SU-DHL-6 (cell line): ENCODE measurements around the gene VEZT.

Source experiments
- H2AFZ ChIP-seq: fragments of 200-600 bp; sonication (generic); 2 replicates; pipeline ENCODE4 v1.6.1; 2014; ENCODE audit warnings: low read depth, mild to moderate bottlenecking, moderate library complexity, mixed read lengths, antibody characterized with exemption, low read length; ENCODE audit not compliant: severe bottlenecking
- H3F3A ChIP-seq: fragments of 200-600 bp; shearing (Covaris generic); 2 replicates; pipeline ENCODE4 v1.6.0; 2016; ENCODE audit warnings: antibody characterized with exemption, mild to moderate bottlenecking; ENCODE audit not compliant: insufficient read depth
- H3K27ac ChIP-seq: fragments of 200-600 bp; sonication (generic); 2 replicates; pipeline ENCODE4 v1.5.1; 2016; ENCODE audit warnings: low read depth, mild to moderate bottlenecking, low read length, moderate library complexity, mixed read lengths
- H3K27me3 ChIP-seq: fragments of 200-600 bp; sonication (generic), shearing (Covaris generic); 2 replicates; pipeline ENCODE4 v1.6.0; 2014; ENCODE audit warnings: mild to moderate bottlenecking, low read length
- H3K36me3 ChIP-seq: fragments of 200-600 bp; sonication (generic); 2 replicates; pipeline ENCODE4 v1.6.1; 2014; ENCODE audit warnings: mild to moderate bottlenecking, low read length, mixed read lengths
- H3K4me2 ChIP-seq: fragments of 300-600, 200-600 bp; shearing (Covaris generic), sonication (generic); 2 replicates; pipeline ENCODE4 v1.6.0; 2014; ENCODE audit warnings: low read length, low read depth, mild to moderate bottlenecking; ENCODE audit not compliant: poor library complexity, severe bottlenecking
- H3K4me3 ChIP-seq: fragments of 200-600 bp; sonication (generic); 2 replicates; pipeline ENCODE4 v1.5.1; 2014; ENCODE audit warnings: antibody characterized with exemption, low read length, mild to moderate bottlenecking, mixed read lengths; ENCODE audit not compliant: insufficient read depth, poor library complexity, severe bottlenecking
- H3K79me2 ChIP-seq: fragments of 200-600 bp; sonication (generic); 2 replicates; pipeline ENCODE4 v1.6.1; 2014; ENCODE audit warnings: mild to moderate bottlenecking, low read length, moderate library complexity; ENCODE audit not compliant: insufficient read depth
- H3K9ac ChIP-seq: fragments of 200-600 bp; sonication (generic); 2 replicates; pipeline ENCODE4 v1.7.0; 2014; ENCODE audit warnings: mild to moderate bottlenecking, low read length
- H3K9me2 ChIP-seq: fragments of 200-600 bp; sonication (generic); replicated peaks from 2 replicates; pipeline ENCODE4 v1.6.1; 2014; ENCODE audit warnings: low read length; ENCODE audit not compliant: insufficient read depth
- H3K9me3 ChIP-seq: fragments of 200-600 bp; sonication (generic); 2 replicates; pipeline ENCODE4 v1.6.1; 2014; ENCODE audit warnings: low read length, mixed read lengths; ENCODE audit not compliant: insufficient read depth
- H4K20me1 ChIP-seq: fragments of 200-600 bp; sonication (generic); 2 replicates; pipeline ENCODE4 v1.6.1; 2014; ENCODE audit warnings: low read depth, mild to moderate bottlenecking, antibody characterized with exemption, low read length, moderate library complexity, mixed read lengths
- CTCF ChIP-seq: fragments of 200-600 bp; sonication (generic); IDR thresholded peaks from one replicate; pipeline ENCODE4 v1.5.1; 2017; ENCODE audit warnings: antibody characterized with exemption, mild to moderate bottlenecking, low read length, moderate library complexity; ENCODE audit not compliant: insufficient read depth, poor library complexity, severe bottlenecking
- EZH2phosphoT487 ChIP-seq: fragments of 200-600 bp; sonication (generic), shearing (Covaris generic); conservative IDR thresholded peaks from 2 replicates; pipeline ENCODE4 v1.6.1; 2018; ENCODE audit warnings: mild to moderate bottlenecking, antibody characterized with exemption, low read length, moderate library complexity, mixed read lengths

The VEZT gene

GRCh38 chr12:95316798-95317197 is 99.2 kb downstream of the VEZT start:
- Histone ChIP-seq H4K20me1 (no peaks in the 10 kb centered on the region), H3K27me3 (no peaks in the 10 kb centered on the region), H3K9me3 (no peaks in the 10 kb centered on the region), H3K4me2 (no peak overlapping the region), H3F3A (no peaks in the 10 kb centered on the region), H2AFZ (no peak overlapping the region), H3K27ac (no peak overlapping the region), H3K4me3 (no peak overlapping the region), H3K79me2 (no peaks in the 10 kb centered on the region), H3K36me3 (no peaks in the 10 kb centered on the region), H3K9ac (no peak overlapping the region), H3K9me2 (no peaks in the 10 kb centered on the region)
- no peak for TF ChIP-seq CTCF
- TF ChIP-seq EZH2phosphoT487 = no peak

GRCh38 chr12:95318071-95318545 is 100.5 kb downstream of the VEZT start:
- TF ChIP-seq EZH2phosphoT487 (no peak), CTCF (no peak)
- H3K9me3 ChIP-seq = no peaks in the 10 kb centered on the region
- no peak overlapping the region for H3K9ac ChIP-seq
- H3K36me3 ChIP-seq = no peaks in the 10 kb centered on the region
- H4K20me1 ChIP-seq = no peaks in the 10 kb centered on the region
- H3F3A ChIP-seq = no peaks in the 10 kb centered on the region
- H3K4me2 ChIP-seq = no peak overlapping the region
- no peak overlapping the region for H3K27ac ChIP-seq
- no peaks in the 10 kb centered on the region for H3K27me3 ChIP-seq
- no peak overlapping the region for H2AFZ ChIP-seq
- no peaks in the 10 kb centered on the region for H3K79me2 ChIP-seq
- no peak overlapping the region for H3K4me3 ChIP-seq
- no peaks in the 10 kb centered on the region for H3K9me2 ChIP-seq

GRCh38 chr12:95319694-95320331 is 102.2 kb downstream of the VEZT start:
- H4K20me1 ChIP-seq = no peaks in the 10 kb centered on the region

More at GRCh38 chr12:95319694-95320331, 102.2 kb downstream of the VEZT start:
- H3K27me3 ChIP-seq = no peaks in the 10 kb centered on the region
- no peak overlapping the region for H3K27ac ChIP-seq
- no peak overlapping the region for H2AFZ ChIP-seq
- no peaks in the 10 kb centered on the region for H3K9me2 ChIP-seq
- TF ChIP-seq CTCF = no peak
- TF ChIP-seq EZH2phosphoT487 = no peak
- H3K4me3 ChIP-seq = no peak overlapping the region
- no peak overlapping the region for H3K4me2 ChIP-seq
- no peaks in the 10 kb centered on the region for H3K36me3 ChIP-seq
- no peak overlapping the region for H3K9ac ChIP-seq
- no peaks in the 10 kb centered on the region for H3K79me2 ChIP-seq
- no peaks in the 10 kb centered on the region for H3K9me3 ChIP-seq
- H3F3A ChIP-seq = no peaks in the 10 kb centered on the region
